HPDE6-E6E7 (cell line): ENCODE data around the gene PLEK.
A peak's percentile ranks its signal among the peaks of the same experiment; 100 is the strongest.
"Not testable (repeated sequence)": the region's sequence is repeated elsewhere in the genome, so short reads cannot be mapped to it uniquely, and the experiment has no call there.

Experiments
- DNase-seq: peaks from one replicate; pipeline ENCODE4 v3.0.0; 2011; ENCODE audit warnings: missing footprints; ENCODE audit errors: extremely low spot score

Gene PLEK

GRCh38 chr2:68441179-68441993 lies 76.3 kb downstream of the PLEK start:
- peak; percentile 40 for DNase-seq

GRCh38 chr2:68441994-68442322 lies 76.9 kb downstream of the PLEK start:
- DNase-seq: no peak

DNA sequence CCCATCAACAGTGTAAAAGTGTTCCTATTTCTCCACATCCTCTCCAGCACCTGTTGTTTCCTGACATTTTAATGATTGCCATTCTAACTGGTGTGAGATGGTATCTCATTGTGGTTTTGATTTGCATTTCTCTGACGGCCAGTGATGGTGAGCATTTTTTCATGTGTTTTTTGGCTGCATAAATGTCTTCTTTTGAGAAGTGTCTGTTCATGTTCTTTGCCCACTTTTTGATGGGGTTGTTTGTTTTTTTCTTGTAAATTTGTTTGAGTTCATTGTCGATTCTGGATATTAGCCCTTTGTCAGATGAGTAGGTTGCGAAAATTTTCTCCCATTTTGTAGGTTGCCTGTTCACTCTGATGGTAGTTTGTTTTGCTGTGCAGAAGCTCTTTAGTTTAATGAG lies 81.3 kb downstream of the PLEK start:
- not testable (repeated sequence) for DNase-seq
